ENCODE data around the gene MDK.

DNA sequence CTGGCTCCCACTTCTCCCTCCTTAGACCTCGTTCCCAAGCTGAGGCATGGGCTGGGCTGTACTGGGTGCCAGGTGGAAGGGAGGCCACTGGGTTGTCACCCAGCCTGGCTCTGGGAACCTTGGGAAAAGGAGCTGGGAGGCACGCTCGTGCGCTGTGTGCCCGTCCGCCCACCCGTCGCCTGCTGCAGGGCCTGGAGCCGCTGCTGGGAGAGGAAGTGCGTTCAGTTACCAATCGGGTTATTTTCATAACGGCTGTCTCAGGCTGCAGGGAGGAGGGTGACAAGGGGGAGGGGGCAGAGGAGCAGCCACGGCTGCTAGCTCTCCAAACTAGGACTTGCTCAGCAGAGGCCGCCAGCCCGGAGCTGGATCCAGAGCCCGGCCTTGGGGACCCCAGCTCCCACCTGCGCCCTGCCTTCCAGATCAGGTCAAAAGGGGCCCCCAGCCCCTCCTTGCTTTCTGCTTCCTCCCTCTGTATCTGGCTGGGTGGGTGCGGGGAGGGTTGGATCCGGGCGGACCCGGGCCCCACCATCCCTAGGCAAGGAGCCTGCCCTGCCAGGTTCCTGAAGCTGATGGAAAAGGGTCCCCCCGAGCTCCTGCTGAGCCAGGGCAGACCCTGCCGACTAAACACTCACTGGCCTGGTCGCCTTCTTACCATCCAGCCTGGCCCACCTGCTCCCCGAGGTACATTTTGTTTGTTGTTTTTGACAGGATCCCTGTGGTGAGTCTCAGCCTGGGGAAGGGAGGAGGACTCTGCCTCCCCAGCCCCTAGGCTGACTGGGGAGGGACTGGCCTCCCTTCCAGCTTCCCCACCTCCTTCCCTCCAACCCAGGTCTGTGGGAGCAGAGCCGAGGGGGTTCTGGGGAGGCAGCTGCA, 19.9 kb upstream of the MDK start:
- TF ChIP-seq EZH2 (IDR thresholded peaks at IDR 0.05) (no peak), POLR2AphosphoS5 (IDR thresholded peaks at IDR 0.05; ENCODE audit: borderline replicate concordance, low read depth, low read length) (no peak), FOXP2 (optimal IDR thresholded peaks at IDR 0.05; ENCODE audit: control extremely low read depth, extremely low read length, insufficient read depth) (no peak)
